Ishikawa (cell line): ENCODE data around the gene EEPD1.

Experiments used
- CREB1 ChIP-seq: IDR thresholded peaks from 2 replicates; pipeline ENCODE4 v1.6.1; 2012; ENCODE audit warnings: low read depth
- EP300 ChIP-seq: IDR thresholded peaks from 2 replicates; pipeline ENCODE4 v1.6.1; 2012; ENCODE audit warnings: borderline replicate concordance
- FOXM1 ChIP-seq: IDR thresholded peaks from 2 replicates; pipeline ENCODE4 v1.6.1; 2012; ENCODE audit warnings: low read depth, borderline replicate concordance
- NFIC ChIP-seq: IDR thresholded peaks from 2 replicates; pipeline ENCODE4 v1.6.1; 2012
- RAD21 ChIP-seq: IDR thresholded peaks from 2 replicates; pipeline ENCODE4 v1.6.1; 2012; ENCODE audit warnings: low read depth
- TAF1 ChIP-seq: IDR thresholded peaks from 2 replicates; pipeline ENCODE4 v1.6.1; 2012; ENCODE audit warnings: low read depth, mild to moderate bottlenecking
- TEAD4 ChIP-seq: IDR thresholded peaks from 2 replicates; pipeline ENCODE4 v1.6.1; 2012
- YY1 ChIP-seq: IDR thresholded peaks from 2 replicates; pipeline ENCODE4 v1.6.1; 2012; ENCODE audit warnings: low read depth
- TF ChIP-seq, protein P1 (sequence below): IDR thresholded peaks from 2 replicates; pipeline ENCODE4 v1.6.1; 2012
- TF ChIP-seq, protein P2 (sequence below): IDR thresholded peaks from 2 replicates; pipeline ENCODE4 v1.6.1; 2012; ENCODE audit warnings: low read depth, mild to moderate bottlenecking

DNA sequence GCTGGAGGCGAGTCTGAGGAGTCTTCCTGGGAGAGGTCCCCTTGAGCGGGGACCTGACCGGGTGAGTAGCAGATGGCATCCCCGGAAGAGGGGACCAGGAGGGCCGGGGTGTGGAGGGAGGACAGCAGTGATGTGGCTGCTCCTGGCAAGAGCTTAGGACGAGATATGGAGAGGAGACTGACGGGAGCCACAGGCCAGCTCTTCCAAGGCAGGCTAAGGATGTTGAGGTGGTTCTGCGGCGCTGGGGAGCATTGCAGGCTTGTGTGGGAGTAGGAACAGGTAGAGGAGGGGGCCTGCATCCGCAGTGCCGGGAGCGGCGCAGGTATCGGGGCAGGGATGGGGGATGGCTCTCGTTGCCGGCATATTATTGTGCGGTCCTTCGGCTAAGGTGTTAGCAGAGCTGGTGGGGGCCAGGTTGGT, 159.9 kb downstream of the EEPD1 start:
- TF ChIP-seq NFIC = no peak
- TF ChIP-seq, protein P1, sequence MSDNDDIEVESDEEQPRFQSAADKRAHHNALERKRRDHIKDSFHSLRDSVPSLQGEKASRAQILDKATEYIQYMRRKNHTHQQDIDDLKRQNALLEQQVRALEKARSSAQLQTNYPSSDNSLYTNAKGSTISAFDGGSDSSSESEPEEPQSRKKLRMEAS = no peak
- TF ChIP-seq, protein P2, sequence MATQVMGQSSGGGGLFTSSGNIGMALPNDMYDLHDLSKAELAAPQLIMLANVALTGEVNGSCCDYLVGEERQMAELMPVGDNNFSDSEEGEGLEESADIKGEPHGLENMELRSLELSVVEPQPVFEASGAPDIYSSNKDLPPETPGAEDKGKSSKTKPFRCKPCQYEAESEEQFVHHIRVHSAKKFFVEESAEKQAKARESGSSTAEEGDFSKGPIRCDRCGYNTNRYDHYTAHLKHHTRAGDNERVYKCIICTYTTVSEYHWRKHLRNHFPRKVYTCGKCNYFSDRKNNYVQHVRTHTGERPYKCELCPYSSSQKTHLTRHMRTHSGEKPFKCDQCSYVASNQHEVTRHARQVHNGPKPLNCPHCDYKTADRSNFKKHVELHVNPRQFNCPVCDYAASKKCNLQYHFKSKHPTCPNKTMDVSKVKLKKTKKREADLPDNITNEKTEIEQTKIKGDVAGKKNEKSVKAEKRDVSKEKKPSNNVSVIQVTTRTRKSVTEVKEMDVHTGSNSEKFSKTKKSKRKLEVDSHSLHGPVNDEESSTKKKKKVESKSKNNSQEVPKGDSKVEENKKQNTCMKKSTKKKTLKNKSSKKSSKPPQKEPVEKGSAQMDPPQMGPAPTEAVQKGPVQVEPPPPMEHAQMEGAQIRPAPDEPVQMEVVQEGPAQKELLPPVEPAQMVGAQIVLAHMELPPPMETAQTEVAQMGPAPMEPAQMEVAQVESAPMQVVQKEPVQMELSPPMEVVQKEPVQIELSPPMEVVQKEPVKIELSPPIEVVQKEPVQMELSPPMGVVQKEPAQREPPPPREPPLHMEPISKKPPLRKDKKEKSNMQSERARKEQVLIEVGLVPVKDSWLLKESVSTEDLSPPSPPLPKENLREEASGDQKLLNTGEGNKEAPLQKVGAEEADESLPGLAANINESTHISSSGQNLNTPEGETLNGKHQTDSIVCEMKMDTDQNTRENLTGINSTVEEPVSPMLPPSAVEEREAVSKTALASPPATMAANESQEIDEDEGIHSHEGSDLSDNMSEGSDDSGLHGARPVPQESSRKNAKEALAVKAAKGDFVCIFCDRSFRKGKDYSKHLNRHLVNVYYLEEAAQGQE = no peak
- no peak for TF ChIP-seq CREB1
- no peak for TF ChIP-seq RAD21
- TF ChIP-seq EP300 = no peak
- no peak for TF ChIP-seq TEAD4
- no peak for TF ChIP-seq FOXM1
- no peak for TF ChIP-seq YY1
- no peak for TF ChIP-seq TAF1
